ENCODE results near the gene APOC1.

The APOC1 gene

GRCh38 chr19:44943801-44944249, 29.4 kb downstream of the APOC1 start:
- FAIRE-seq (no peak), DNase-seq (ENCODE audit: insufficient read length, low spot score) (no peak)
- TF ChIP-seq CTCF (IDR thresholded peaks at IDR 0.05; ENCODE audit: insufficient read depth, missing control alignments): no peak

GRCh38 chr19:44947041-44947581, 32.7 kb downstream of the APOC1 start:
- FAIRE-seq: no peak
- DNase-seq (ENCODE audit: insufficient read length, low spot score): no peak
- TF ChIP-seq CTCF (IDR thresholded peaks at IDR 0.05; ENCODE audit: insufficient read depth, missing control alignments): no peak

- FAIRE-seq (no peak), DNase-seq (ENCODE audit: insufficient read length, low spot score) (no peak)
- no peak for TF ChIP-seq CTCF (IDR thresholded peaks at IDR 0.05; ENCODE audit: insufficient read depth, missing control alignments)
Observed at GRCh38 chr19:44948237-44948636, 33.8 kb downstream of the APOC1 start.

- no peak for FAIRE-seq
- TF ChIP-seq CTCF (IDR thresholded peaks at IDR 0.05; ENCODE audit: insufficient read depth, missing control alignments): no peak
- no peak for DNase-seq (ENCODE audit: insufficient read length, low spot score)
Observed at GRCh38 chr19:44948763-44949374, 34.5 kb downstream of the APOC1 start.

GRCh38 chr19:44949550-44949949, 35.1 kb downstream of the APOC1 start:
- DNase-seq (ENCODE audit: insufficient read length, low spot score) (no peak), FAIRE-seq (no peak)
- TF ChIP-seq CTCF (IDR thresholded peaks at IDR 0.05; ENCODE audit: insufficient read depth, missing control alignments): no peak

GRCh38 chr19:44951179-44952159, 37.1 kb downstream of the APOC1 start:
- no peak for FAIRE-seq
- peak; percentile 88 for TF ChIP-seq CTCF (IDR thresholded peaks at IDR 0.05; ENCODE audit: insufficient read depth, missing control alignments)
- DNase-seq (ENCODE audit: insufficient read length, low spot score): peak; percentile 88
